SU-DHL-6 (cell line): Measurements from ENCODE around the gene VDAC1.

Experiments used
- H2AFZ ChIP-seq: fragments of 200-600 bp; sonication (generic); 2 replicates; pipeline ENCODE4 v1.6.1; 2014; ENCODE audit warnings: low read depth, mild to moderate bottlenecking, moderate library complexity, mixed read lengths, antibody characterized with exemption, low read length; ENCODE audit not compliant: severe bottlenecking
- H3F3A ChIP-seq: fragments of 200-600 bp; shearing (Covaris generic); 2 replicates; pipeline ENCODE4 v1.6.0; 2016; ENCODE audit warnings: antibody characterized with exemption, mild to moderate bottlenecking; ENCODE audit not compliant: insufficient read depth
- H3K27ac ChIP-seq: fragments of 200-600 bp; sonication (generic); 2 replicates; pipeline ENCODE4 v1.5.1; 2016; ENCODE audit warnings: low read depth, mild to moderate bottlenecking, low read length, moderate library complexity, mixed read lengths
- H3K27me3 ChIP-seq: fragments of 200-600 bp; sonication (generic), shearing (Covaris generic); 2 replicates; pipeline ENCODE4 v1.6.0; 2014; ENCODE audit warnings: mild to moderate bottlenecking, low read length
- H3K36me3 ChIP-seq: fragments of 200-600 bp; sonication (generic); 2 replicates; pipeline ENCODE4 v1.6.1; 2014; ENCODE audit warnings: mild to moderate bottlenecking, low read length, mixed read lengths
- H3K4me2 ChIP-seq: fragments of 300-600, 200-600 bp; shearing (Covaris generic), sonication (generic); 2 replicates; pipeline ENCODE4 v1.6.0; 2014; ENCODE audit warnings: low read length, low read depth, mild to moderate bottlenecking; ENCODE audit not compliant: poor library complexity, severe bottlenecking
- H3K4me3 ChIP-seq: fragments of 200-600 bp; sonication (generic); 2 replicates; pipeline ENCODE4 v1.5.1; 2014; ENCODE audit warnings: antibody characterized with exemption, low read length, mild to moderate bottlenecking, mixed read lengths; ENCODE audit not compliant: insufficient read depth, poor library complexity, severe bottlenecking
- H3K79me2 ChIP-seq: fragments of 200-600 bp; sonication (generic); 2 replicates; pipeline ENCODE4 v1.6.1; 2014; ENCODE audit warnings: mild to moderate bottlenecking, low read length, moderate library complexity; ENCODE audit not compliant: insufficient read depth
- H3K9ac ChIP-seq: fragments of 200-600 bp; sonication (generic); 2 replicates; pipeline ENCODE4 v1.7.0; 2014; ENCODE audit warnings: mild to moderate bottlenecking, low read length
- H3K9me2 ChIP-seq: fragments of 200-600 bp; sonication (generic); replicated peaks from 2 replicates; pipeline ENCODE4 v1.6.1; 2014; ENCODE audit warnings: low read length; ENCODE audit not compliant: insufficient read depth
- H3K9me3 ChIP-seq: fragments of 200-600 bp; sonication (generic); 2 replicates; pipeline ENCODE4 v1.6.1; 2014; ENCODE audit warnings: low read length, mixed read lengths; ENCODE audit not compliant: insufficient read depth
- H4K20me1 ChIP-seq: fragments of 200-600 bp; sonication (generic); 2 replicates; pipeline ENCODE4 v1.6.1; 2014; ENCODE audit warnings: low read depth, mild to moderate bottlenecking, antibody characterized with exemption, low read length, moderate library complexity, mixed read lengths
- CTCF ChIP-seq: fragments of 200-600 bp; sonication (generic); IDR thresholded peaks from one replicate; pipeline ENCODE4 v1.5.1; 2017; ENCODE audit warnings: antibody characterized with exemption, mild to moderate bottlenecking, low read length, moderate library complexity; ENCODE audit not compliant: insufficient read depth, poor library complexity, severe bottlenecking
- EZH2phosphoT487 ChIP-seq: fragments of 200-600 bp; sonication (generic), shearing (Covaris generic); conservative IDR thresholded peaks from 2 replicates; pipeline ENCODE4 v1.6.1; 2018; ENCODE audit warnings: mild to moderate bottlenecking, antibody characterized with exemption, low read length, moderate library complexity, mixed read lengths

Gene VDAC1

GRCh38 chr5:133933670-133934295 lies 71.0 kb downstream of the VDAC1 start:
- Histone ChIP-seq H3K4me2 (no peak overlapping the region), H3F3A (no peaks in the 10 kb centered on the region), H4K20me1 (no peaks in the 10 kb centered on the region), H3K9me2 (no peaks in the 10 kb centered on the region), H3K27ac (peak overlapping the region; percentile 54), H3K27me3 (no peaks in the 10 kb centered on the region), H3K4me3 (no peak overlapping the region), H2AFZ (no peak overlapping the region), H3K79me2 (no peaks in the 10 kb centered on the region), H3K36me3 (no peaks in the 10 kb centered on the region), H3K9ac (no peak overlapping the region; the same call in 1 of the 2 replicates), H3K9me3 (no peaks in the 10 kb centered on the region)
- TF ChIP-seq EZH2phosphoT487 (no peak), CTCF (no peak)

- no peak overlapping the region for H3K4me3 ChIP-seq
- no peaks in the 10 kb centered on the region for H3K27me3 ChIP-seq
- H2AFZ ChIP-seq, result no peak overlapping the region
- H4K20me1 ChIP-seq, result no peaks in the 10 kb centered on the region
- no peaks in the 10 kb centered on the region for H3K9me2 ChIP-seq
- no peaks in the 10 kb centered on the region for H3K36me3 ChIP-seq
- no peaks in the 10 kb centered on the region for H3K79me2 ChIP-seq
- no peak for TF ChIP-seq EZH2phosphoT487
- TF ChIP-seq CTCF, result no peak
- H3K9me3 ChIP-seq, result no peaks in the 10 kb centered on the region
- H3K4me2 ChIP-seq, result no peak overlapping the region
- no peak overlapping the region for H3K9ac ChIP-seq
- peak overlapping the region; percentile 54 for H3K27ac ChIP-seq
- H3F3A ChIP-seq, result no peaks in the 10 kb centered on the region
These were observed 71.6 kb downstream of the VDAC1 start for GRCh38 chr5:133933169-133933509.

- H3F3A ChIP-seq, result no peaks in the 10 kb centered on the region
- no peaks in the 10 kb centered on the region for H3K36me3 ChIP-seq
- H3K79me2 ChIP-seq, result no peaks in the 10 kb centered on the region
- H3K27me3 ChIP-seq, result no peaks in the 10 kb centered on the region
- H3K4me3 ChIP-seq, result no peak overlapping the region
- TF ChIP-seq CTCF, result no peak
- TF ChIP-seq EZH2phosphoT487, result no peak
- no peaks in the 10 kb centered on the region for H4K20me1 ChIP-seq
- H3K4me2 ChIP-seq, result no peak overlapping the region
- no peaks in the 10 kb centered on the region for H3K9me2 ChIP-seq
- H3K9me3 ChIP-seq, result no peaks in the 10 kb centered on the region
- H2AFZ ChIP-seq, result no peak overlapping the region
- no peak overlapping the region for H3K9ac ChIP-seq
- H3K27ac ChIP-seq, result peak overlapping the region; percentile 54
These were observed 72.2 kb downstream of the VDAC1 start for GRCh38 chr5:133932441-133933168.
